NCI-H1417 (cell line): Measurements from ENCODE around the gene OPALIN.

Source experiments
- DNase-seq, 3 experiments: peaks; one replicate each; lab custom pipeline; 2025; lab: John Stamatoyannopoulos, UW

The OPALIN gene, protein sequence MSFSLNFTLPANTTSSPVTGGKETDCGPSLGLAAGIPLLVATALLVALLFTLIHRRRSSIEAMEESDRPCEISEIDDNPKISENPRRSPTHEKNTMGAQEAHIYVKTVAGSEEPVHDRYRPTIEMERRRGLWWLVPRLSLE

DNA sequence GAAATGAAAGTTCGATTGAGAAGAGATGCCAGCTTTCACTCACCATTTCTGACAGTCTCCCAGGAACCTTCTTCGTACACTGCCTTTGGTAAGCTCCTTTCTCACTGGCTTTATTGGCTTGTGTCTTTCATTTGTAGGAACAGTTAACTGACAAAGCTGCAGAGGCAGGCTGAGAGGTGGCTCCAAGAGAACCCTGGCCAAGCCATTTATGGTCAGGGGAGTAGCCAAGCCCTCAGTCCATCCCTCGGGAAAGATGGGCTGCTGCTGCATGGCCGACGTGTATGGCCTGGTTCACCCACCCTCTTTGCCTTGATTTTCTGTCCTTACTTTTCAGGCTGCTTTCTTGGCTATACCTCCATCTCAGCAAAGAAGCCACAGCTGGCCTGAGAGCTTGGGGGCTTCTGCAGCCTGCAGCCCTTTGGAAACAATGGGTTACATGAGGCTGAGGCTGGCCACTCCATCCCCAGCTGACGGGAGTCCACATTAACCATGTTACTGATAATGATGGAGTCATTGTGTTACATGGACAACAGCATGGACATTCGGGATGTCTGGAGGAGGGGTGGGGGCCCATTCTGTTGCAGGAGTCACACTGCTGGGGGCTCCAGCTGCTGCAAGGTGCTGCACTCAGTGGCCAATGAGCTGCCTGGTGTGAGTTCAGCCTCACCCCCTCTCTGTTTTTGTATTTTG, at the start of gene OPALIN:
OPALIN (minus strand) TSS at position 152 of the 690 bp plus-strand sequence; CDS start at position 46, 106 bp downstream.
- DNase-seq = no peak

DNA sequence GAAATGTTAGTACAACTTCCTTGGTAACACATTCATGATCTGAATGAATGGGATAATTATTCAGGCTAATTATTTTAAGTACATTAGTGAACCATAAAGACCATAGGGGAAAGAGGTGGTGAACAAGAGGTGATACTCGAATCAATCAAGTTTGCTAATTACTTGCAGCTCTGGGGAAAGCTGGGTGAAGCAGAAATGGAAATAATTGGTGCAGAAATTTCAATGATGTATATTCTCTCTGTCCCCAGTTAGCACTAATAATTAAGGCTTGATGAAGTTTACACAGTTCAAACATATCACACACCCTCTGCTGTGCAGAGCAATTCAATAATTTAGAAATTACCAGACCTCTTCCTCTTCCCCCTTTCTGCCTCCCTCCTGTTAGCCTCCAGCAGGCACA, 49.4 kb upstream of the OPALIN start:
- peak in 1 of 3 experiments; percentile 59 for DNase-seq

DNA sequence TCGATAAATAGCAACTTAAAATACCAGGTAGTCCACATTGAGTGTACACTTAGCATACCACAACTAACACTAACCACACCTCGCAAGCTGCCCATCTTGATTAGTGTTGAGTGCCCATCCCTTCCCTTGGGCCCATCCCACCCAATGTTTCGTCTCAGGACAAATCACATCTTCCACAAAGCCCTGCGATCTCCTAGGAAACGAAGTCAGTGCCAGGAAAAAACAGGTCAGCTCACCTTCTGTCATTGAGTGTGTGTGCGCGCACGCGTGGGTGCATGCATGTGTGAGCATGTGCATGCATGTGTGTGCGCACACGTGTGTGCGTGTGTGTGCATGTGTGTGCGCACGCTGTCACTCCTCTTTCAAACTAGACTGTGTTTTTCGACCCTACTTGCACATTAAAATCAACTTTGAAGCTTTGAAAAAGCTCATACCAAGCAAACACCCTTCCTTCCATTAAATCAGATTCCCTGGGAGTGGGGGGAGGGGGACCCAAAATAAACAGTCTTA, 48.8 kb upstream of the OPALIN start:
- DNase-seq = peak in 1 of 3 experiments; percentile 12

DNA sequence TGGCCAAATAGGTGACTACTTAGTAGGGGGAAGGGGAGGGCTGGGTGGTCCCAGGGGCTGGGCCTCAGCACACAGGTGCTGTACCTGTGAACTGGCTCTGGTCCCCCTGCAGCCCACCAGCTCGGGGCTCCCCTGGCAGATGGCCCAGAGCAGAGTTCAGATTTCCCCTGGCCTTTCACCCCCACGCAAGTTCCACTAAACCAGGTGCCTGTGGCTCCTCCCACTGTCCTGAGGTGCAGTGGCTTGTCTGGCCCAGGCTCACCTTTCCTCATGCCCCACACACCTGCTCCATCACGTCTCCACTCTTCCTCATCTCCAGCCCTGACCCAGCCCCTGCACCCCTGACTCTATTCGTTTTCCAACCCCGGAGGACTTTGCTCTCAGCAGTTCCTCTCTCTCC, 47.3 kb upstream of the OPALIN start:
- DNase-seq = no peak

DNA sequence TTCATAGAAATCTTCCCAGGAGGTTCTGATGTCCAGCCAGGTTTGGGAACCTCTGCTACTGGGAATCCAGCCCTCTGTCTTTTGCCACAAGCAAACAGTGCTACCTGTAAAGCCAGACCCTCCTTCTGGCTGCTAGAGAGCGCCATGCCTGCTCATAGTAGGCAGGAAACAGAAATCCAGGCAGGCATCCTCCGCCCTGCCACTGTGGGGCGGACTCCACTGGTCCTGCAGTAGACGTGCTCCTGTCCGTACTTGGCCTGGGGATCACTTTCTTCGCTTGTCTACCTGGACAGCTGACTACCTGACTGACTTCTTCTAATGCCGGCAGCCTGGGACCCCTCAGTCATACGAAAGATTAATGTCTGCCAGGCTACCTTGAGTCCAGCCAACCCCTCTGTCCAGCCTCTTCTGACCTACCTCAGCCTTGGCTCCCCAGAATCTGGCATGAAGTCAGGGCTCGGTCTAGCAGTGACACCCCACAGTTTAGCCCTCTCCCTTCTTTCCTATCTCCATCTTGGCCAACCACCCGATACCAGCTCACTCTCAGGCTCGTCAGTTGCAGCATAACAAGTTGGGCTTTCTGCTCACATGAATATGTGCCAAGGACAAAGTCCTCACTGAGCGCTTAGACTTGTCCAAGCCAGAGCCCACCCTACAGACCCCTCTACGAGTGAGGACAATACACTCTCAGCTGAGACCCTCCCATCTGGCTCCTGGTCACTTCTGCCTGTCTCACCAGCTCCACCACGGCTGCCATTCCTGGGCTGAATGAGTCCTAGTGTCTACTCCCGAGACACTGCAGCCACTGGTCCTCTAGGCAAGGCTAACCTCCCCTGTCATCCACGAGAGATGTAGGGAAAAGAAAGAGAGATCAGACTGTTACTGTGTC, 43.9 kb upstream of the OPALIN start:
- DNase-seq = no peak

DNA sequence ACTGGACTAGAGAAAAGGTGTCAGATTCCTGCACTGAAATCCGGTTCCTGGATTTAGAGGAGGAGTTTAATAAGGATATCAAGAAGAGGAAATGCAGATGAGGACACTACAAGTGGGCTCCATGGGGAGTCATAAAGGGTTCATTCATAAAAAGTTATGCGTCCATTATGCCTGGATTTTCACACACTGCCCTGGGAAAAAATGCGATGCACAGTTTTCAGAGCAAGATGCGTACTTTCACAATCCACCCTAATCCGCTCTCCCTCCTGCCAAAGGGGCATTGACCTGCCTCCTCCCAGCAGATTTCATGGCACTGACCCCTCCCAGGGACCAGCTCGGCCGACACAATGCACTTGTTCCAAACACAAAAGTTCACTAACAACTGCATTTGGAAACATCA, 42.2 kb upstream of the OPALIN start:
- DNase-seq = no peak

DNA sequence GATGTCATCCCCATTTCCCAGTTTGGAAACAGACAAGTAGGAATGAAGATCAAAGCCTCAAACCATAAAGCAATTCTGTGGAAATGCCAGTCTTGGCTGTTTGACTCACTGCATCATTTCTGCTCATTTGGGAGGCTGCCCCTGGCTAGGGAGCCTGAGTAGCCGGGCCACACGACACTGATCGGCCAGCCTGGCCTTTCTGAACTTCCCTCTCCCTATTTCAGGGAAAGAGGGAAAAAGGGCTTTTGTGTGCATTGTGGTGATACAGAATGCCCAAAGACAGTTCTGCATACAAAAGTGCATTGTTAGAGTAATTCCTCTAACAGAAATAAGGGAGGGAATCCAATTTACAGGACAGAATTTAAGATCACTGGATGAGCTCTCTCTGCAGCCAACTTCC, 41.7 kb upstream of the OPALIN start:
- DNase-seq = no peak

DNA sequence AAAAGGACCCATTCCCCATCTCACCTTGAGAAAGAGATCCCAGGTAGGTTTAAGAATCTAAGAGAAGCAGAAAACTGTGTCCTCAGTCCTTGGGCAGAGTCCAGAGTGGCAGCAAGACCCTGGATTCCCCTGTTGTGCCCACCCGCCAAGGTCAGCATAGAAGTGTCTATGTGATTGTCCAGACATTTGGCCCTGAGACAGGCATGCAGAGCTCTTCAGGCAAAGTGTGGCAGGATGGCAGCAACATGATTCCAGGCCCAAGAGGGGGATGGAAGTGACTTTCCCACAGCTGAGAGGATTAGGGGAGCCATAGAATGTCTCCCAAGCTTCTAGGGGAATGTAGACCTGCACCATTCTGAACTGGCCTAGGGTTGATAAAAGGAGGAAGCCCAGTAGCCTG, 39.1 kb upstream of the OPALIN start:
- no peak for DNase-seq

DNA sequence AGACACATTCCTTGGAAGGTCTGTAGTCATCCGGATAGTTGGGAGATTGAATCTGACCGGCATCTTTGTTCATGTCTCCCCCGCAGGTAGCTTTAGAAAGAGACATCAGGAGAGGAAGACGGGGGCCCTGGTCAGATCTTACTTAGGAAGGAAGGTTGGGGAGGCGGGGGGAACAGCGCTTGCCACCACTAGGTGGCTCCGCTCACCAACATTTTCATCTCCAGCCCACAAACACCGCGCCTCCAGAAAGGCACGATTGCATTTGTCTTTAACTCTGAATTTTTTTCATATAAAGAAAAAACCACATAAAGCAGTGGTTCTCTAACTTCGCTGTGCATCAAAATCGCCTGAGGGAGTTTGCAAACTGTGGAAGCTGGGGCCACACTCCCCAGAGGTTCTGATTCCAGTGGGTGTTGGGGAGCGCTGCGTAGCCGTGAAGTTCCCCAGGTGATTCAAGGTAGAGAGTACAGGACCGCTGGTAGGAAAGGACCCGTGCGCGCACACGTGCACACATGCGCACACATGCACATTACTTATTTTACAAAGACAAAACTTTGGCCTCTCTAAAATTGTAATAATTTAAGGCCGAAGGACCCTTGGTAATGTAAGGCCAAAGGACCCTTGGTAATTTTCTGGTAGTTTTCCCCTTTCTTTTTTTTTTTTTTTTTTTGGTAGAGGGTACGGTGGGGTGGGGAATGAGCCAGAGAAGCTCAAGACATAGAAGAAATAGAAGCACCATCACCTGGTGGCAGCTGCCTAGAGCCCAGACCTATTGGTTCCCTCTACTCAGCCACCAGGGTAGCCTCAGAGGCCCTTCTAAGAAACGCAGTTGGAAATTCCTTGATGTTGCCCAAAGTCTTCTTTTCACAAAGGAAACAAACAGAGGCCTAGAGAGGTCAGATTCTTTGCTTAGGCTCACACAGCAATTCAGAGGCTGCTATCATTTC, 37.4 kb upstream of the OPALIN start:
- DNase-seq = peak; percentile 25 to 70 (median 50)

DNA sequence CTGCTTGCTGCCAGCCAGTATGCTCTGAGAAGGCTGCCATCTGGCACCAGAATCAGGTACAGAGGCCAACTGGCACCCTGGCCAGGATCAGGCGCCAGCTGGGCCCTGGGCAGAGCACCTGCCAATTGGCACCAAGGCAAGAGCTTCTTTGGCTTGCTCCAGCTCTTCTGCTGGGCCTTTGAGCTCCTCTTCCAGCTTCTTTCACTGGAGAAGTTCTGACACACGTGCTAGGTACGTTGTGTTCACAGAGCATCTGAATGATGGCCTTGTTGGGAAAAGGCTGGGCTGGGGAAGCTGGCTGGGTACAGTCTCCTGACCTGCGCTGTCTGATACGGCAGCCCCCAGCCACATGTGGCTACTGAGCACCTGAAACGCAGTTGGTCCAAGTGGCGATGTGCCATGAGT, 31.7 kb upstream of the OPALIN start:
- DNase-seq = no peak

DNA sequence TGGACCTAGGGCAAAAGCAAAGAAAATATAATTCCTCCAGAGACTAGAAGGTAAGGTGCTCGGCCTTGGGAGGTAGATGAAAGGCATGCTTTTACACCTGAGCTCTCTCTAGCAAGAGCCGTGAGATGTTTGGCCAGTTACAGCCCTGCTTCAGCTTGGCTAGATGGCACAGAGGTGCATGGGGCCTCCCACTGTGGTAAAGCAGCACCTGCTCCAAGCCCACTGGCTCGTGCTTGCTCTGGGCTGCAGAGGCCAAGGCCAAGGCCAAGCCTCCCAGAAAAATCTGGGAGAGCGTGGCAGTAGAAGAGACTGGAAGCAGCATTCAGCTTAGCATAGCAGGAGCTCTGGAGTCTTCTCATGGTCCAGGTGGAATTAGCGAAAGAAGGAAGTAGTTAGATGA, 31.0 kb upstream of the OPALIN start:
- no peak for DNase-seq

DNA sequence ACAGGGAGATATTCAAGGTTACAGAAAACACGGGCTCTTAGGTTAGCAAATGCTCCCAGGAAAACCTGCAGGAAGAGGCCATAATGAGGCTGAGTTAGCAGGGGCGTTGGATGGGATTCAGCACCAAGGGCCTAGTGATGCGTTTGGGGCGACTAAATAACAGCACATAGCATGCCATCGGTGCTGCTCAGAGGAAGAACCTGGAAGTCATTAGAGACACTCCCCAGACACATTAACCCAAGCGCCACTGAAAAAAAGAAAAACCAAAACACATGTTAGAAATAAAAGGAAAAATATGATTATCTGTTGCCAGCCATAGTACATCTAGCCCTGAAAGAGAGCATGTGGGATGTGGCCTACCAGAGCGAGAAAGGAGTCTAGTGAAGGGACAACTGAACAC, 28.8 kb upstream of the OPALIN start:
- DNase-seq = no peak

DNA sequence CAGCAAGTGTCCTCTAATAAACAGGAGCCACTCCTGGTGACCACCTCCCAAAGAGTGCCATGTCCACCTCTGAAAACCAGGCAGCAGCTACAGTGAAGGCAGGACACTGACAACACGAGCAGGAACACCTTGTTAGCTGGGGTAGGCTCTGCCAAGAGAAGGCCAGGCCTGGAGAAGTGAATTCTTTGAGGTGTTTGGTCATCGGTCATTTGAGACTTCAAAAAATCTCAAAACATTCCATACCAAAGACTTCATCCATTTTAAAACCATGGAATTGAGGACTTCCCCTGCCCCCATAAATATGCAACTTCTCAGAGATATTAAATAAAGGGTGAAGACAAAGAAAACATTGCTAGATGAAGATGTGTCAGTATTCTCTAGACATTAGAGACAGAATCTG, 28.4 kb upstream of the OPALIN start:
- DNase-seq = no peak

DNA sequence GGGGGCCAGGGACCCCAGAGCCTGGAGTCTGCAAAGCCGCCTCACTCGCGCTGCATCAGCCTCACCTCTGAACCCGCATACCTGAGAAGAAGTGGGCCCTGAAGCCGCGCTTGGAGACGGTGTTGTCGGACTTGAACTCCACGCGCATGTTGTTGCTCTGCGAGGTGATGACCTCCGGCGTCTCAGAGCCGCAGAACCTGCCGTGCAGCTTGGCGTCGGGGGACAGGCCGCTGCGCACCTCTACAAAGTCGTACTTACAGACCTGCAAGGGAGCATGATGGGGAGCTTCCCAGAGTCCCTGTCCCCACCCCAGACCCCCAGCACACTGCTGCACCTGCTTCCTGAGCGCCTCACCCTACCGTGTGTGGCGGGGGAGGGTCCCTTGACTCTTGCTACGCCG, 25.7 kb upstream of the OPALIN start:
- DNase-seq = no peak

DNA sequence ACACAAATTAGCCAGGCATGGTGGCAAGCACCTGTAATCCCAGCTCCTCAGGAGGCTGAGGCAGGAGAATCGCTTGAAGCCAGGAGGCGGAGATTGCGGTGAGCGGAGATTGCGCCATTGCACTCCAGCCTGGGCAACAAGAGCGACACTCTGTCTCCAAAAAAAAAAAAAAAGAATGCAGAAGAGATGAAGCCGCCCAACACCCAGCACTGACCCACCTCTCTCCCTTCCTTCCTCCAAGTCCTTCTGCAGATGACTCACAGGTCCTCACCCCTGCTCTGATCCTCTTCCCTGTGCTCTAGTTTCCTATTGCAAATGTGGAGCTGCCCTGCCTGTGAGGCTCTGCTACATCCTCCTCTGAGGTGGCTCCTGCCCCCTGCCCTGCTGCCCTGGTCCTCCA, 22.0 kb upstream of the OPALIN start:
- DNase-seq = no peak

DNA sequence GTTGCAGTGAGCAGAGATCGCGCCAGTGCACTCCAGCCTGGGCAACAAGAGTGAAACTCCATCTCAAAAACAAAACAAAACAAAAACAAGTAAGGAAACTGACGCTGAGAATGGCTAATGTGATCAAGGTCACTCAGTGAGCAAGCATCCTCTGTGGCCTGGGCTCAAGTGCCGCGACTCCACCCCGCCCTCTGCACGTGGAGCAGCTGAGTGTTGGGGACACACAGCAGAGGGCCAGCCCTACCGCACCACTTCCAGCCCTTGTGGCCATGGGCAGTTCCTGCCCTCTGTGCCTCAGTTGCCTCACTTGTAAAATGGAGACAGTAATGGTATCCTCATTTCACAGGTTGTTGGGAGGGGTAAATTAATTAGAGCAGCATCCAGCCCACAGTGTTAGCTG, 21.0 kb upstream of the OPALIN start:
- no peak for DNase-seq

DNA sequence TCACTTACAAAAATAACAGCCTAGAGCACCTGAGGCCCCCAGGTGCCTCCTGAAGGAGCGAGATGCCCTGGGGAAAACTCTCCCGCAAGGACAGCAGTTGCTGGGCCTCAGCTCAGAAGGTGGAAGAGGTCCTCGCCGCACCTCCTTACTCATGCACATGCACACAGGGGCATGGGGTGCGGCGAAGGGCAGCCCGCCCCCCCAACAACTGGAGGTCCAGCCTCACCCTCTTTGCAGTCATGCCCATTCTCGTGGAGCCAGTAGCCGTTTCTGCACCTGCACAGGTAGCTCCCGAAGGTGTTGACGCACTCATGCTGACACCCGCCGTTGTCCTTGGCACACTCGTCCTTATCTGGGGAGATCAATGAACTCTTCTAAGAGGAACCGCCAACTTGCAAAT, 19.9 kb upstream of the OPALIN start:
- no peak for DNase-seq

DNA sequence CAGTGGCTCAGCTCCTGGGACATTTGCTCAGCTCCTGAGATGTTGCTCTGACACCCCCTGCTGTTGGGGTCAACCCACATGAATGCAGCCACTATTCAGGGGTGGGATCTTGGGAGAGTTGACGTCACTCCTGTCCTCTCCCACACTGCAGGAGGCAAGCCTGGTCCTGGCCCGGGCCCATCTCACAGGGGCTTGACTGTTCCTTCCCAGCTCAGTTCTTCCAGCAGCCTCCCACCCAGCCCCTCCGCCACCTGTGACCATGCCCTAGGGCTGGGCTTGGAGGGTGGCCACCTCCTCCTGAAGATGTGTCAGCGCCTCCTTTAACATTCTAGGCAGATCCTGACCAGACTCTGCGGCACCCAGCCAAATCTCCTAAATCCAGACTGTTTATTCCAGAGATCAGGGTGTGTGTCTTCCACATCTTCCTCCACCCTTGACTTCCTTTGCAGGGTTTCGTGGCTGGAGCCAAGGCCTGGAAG, 19.1 kb upstream of the OPALIN start:
- DNase-seq = no peak

DNA sequence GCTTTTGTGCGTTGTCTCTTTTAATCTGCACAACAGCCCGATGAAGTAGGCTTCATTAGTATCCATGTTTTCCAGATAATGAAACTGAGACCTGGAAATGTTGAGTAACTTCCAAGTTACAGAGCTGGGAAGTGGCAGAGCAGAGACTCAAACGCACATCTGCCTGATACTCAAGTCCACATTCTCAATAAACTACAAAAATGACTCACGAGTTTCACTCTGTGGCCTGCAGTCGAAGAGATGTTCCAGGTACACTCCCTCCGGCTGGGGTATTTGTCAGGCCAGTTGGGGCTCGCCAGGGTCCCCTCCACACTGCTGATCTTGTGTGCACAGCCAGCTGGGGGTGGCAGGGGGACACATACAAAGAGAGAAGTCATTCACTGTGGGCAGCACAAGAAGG, 17.7 kb upstream of the OPALIN start:
- DNase-seq = no peak

DNA sequence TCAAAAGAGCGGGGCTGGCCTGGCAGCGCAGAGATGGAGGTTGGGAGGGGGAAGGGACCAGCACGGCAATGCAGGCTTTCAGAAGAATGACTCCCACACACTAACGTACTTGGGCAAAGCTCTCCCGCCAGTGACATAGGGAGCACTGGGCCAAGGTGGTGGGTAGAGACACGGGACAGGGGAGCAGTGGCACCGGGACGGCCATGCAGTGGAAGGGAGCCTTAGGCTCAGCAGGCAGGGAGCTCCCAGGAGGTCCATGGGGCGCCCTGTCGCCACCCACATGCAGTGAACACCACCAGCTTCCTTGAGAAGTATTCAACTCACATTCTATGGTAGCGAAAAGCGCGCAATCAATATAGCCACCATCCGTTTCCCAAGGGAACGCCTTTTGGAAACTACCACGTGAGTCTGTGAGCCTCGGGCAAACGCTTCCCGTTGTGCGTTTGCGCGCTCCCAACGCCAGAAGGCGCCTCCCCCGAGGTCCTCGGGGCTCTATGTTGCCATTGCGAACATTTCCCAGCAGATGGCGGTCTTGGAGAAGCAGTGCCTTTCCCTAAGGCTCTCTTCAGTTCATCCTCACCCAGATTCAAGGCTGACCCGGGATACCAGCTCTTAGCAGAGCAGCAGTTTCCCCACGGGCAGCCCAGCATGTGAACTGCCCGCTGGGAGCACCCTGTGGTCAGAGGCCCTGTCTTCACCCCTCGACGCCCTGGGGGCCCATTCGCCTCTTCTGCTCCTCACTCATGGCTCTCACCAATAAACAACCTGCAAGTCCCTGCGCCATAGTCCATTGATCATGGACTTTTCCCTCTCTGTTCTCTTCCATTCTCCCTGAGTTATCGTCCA, 16.4 kb upstream of the OPALIN start:
- peak; percentile 79 to 90 (median 87) for DNase-seq

DNA sequence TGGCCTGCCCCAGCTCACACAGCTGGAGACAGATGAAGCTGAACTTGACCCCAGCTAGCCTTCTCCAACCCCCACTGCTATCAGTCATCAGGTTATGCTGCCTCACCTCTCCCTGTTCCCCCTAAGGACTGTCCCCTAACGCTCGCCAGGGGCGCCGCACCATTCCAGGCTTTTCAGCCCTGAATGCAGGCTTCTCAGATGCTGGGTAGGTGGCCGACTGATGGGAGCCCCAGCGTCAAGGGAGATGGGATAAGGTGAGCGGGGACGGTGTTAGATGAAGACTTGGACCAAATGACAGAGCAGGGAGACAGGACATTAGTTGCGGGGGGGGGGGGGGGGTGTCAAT, 15.8 kb upstream of the OPALIN start:
- DNase-seq = peak in 1 of 3 experiments; percentile 24
